HG03521 (cell line): Measurements from ENCODE around the gene AK5.
A peak's percentile ranks its signal among the peaks of the same experiment; 100 is the strongest.

Experiments used
- ATAC-seq: cut with Tn5 transposase; IDR thresholded peaks from one replicate; pipeline ENCODE4 v1.9.1; 2021; ENCODE audit warnings: mild to moderate bottlenecking, moderate library complexity; ENCODE audit not compliant: unreplicated experiment

The AK5 gene

GRCh38 chr1:77538956-77539518, 257.2 kb downstream of the AK5 start:
- peak; percentile 76 for ATAC-seq

GRCh38 chr1:77539519-77540142, 257.8 kb downstream of the AK5 start:
- ATAC-seq, result no peak

- ATAC-seq, result no peak
Measured at GRCh38 chr1:77540501-77541161, 258.8 kb downstream of the AK5 start.

GRCh38 chr1:77541162-77541545, 259.3 kb downstream of the AK5 start:
- ATAC-seq, result no peak

- no peak for ATAC-seq
Measured at GRCh38 chr1:77542813-77543420, 261.1 kb downstream of the AK5 start.

GRCh38 chr1:77543822-77544448, 262.1 kb downstream of the AK5 start:
- ATAC-seq, result no peak

GRCh38 chr1:77544845-77545244, 263.0 kb downstream of the AK5 start:
- no peak for ATAC-seq

- ATAC-seq, result no peak
Measured at GRCh38 chr1:77545970-77546369, 264.2 kb downstream of the AK5 start.

- ATAC-seq, result no peak
Measured at GRCh38 chr1:77546890-77547289, 265.1 kb downstream of the AK5 start.

- no peak for ATAC-seq
Measured at GRCh38 chr1:77548285-77548684, 266.5 kb downstream of the AK5 start.

GRCh38 chr1:77550135-77550534, 268.3 kb downstream of the AK5 start:
- no peak for ATAC-seq

- ATAC-seq, result no peak
Measured at GRCh38 chr1:77552626-77553025, 270.8 kb downstream of the AK5 start.

- no peak for ATAC-seq
Measured at GRCh38 chr1:77553568-77554291, 271.9 kb downstream of the AK5 start.

GRCh38 chr1:77556045-77556444, 274.2 kb downstream of the AK5 start:
- ATAC-seq, result no peak

GRCh38 chr1:77557053-77557452, 275.2 kb downstream of the AK5 start:
- ATAC-seq, result no peak

- ATAC-seq, result no peak
Measured at GRCh38 chr1:77558591-77559164, 276.9 kb downstream of the AK5 start.

GRCh38 chr1:77560741-77561140, 278.9 kb downstream of the AK5 start:
- ATAC-seq, result no peak

- no peak for ATAC-seq
Measured at GRCh38 chr1:77562596-77563150, 280.9 kb downstream of the AK5 start.

GRCh38 chr1:77565321-77565720, 283.5 kb downstream of the AK5 start:
- no peak for ATAC-seq

- ATAC-seq, result no peak
Measured at GRCh38 chr1:77571642-77572041, 289.8 kb downstream of the AK5 start.
